Keratinocyte (primary cell): ENCODE results near the gene YWHAQ. TPM values are rescaled to one million over a fixed set of nuclear protein-coding genes. Genes with fewer than 3 reads are reported as not detected.

Experiments used
- DNase-seq: peaks from one replicate; pipeline ENCODE4 v3.0.0-alpha.2; 2011; ENCODE audit warnings: low read depth, missing footprints, low spot score
- FAIRE-seq: peaks from 2 replicates; lab custom pipeline; 2011; peaks lifted over from hg19 to GRCh38; lab: Jason Lieb, UNC
- H2AFZ ChIP-seq: 2 replicates; pipeline ENCODE4 v1.6.0; 2012; ENCODE audit warnings: low read length, control low read depth, inconsistent platforms; ENCODE audit not compliant: control insufficient read depth
- H3K27ac ChIP-seq: 2 replicates; pipeline ENCODE4 v1.5.1; 2011; ENCODE audit warnings: low read length; ENCODE audit not compliant: control insufficient read depth, insufficient read depth
- H3K27me3 ChIP-seq: 3 replicates; pipeline ENCODE4 v1.6.0; 2011; ENCODE audit warnings: low read length; ENCODE audit not compliant: control insufficient read depth, insufficient read depth; ENCODE audit errors: extremely low read depth
- H3K36me3 ChIP-seq, 2 experiments: 2 replicates in 1 of 2; 3 replicates in 1 of 2; pipeline ENCODE4 v1.5.1; 2011; ENCODE audit warnings: low read length in 2 of 2, mild to moderate bottlenecking in 1 of 2; ENCODE audit not compliant: control insufficient read depth in 2 of 2, insufficient read depth in 2 of 2; ENCODE audit errors: extremely low read depth in 1 of 2
- H3K4me1 ChIP-seq: 3 replicates; pipeline ENCODE4 v1.5.1; 2011; ENCODE audit warnings: low read length; ENCODE audit not compliant: control insufficient read depth, insufficient read depth; ENCODE audit errors: extremely low read depth
- H3K4me2 ChIP-seq: 3 replicates; pipeline ENCODE4 v1.6.0; 2011; ENCODE audit warnings: low read depth, low read length; ENCODE audit not compliant: control insufficient read depth, insufficient read depth; ENCODE audit errors: extremely low read depth
- H3K4me3 ChIP-seq, 3 experiments: fragments of 200-600 bp in 1 of 3; sonication (generic) in 1 of 3; 2 replicates in 2 of 3; 3 replicates in 1 of 3; pipeline ENCODE4 v1.5.1; 2011 to 2016; ENCODE audit warnings: low read length in 3 of 3, mild to moderate bottlenecking in 3 of 3, control low read depth in 2 of 3, inconsistent platforms in 1 of 3, low read depth in 1 of 3, mixed read lengths in 1 of 3, mixed run types in 1 of 3, moderate library complexity in 1 of 3; ENCODE audit not compliant: control insufficient read depth in 2 of 3, insufficient read depth in 2 of 3; ENCODE audit errors: extremely low read depth in 1 of 3
- H3K79me2 ChIP-seq: 2 replicates; pipeline ENCODE4 v1.6.0; 2012; ENCODE audit warnings: low read length; ENCODE audit not compliant: control insufficient read depth, insufficient read depth
- H3K9ac ChIP-seq: 3 replicates; pipeline ENCODE4 v1.6.0; 2011; ENCODE audit warnings: low read length; ENCODE audit not compliant: control insufficient read depth, insufficient read depth; ENCODE audit errors: extremely low read depth
- H3K9me1 ChIP-seq: 3 replicates; pipeline ENCODE4 v1.6.0; 2011; ENCODE audit warnings: low read length; ENCODE audit not compliant: control insufficient read depth, insufficient read depth; ENCODE audit errors: extremely low read depth
- H3K9me3 ChIP-seq: 2 replicates; pipeline ENCODE4 v1.5.1; 2012; ENCODE audit warnings: low read depth, low read length; ENCODE audit not compliant: control insufficient read depth
- H4K20me1 ChIP-seq: 3 replicates; pipeline ENCODE4 v1.6.0; 2011; ENCODE audit warnings: low read length; ENCODE audit not compliant: control insufficient read depth, insufficient read depth; ENCODE audit errors: extremely low read depth
- EZH2 ChIP-seq: IDR thresholded peaks from one replicate; pipeline ENCODE4 v1.6.1; 2012; ENCODE audit warnings: inconsistent platforms, mild to moderate bottlenecking, low read length, moderate library complexity
- dilution Hi-C: fragments of 300-500 bp; cut with MboI; formaldehyde crosslinking; loops from one replicate; pipeline ENCODE4 v1.7.0; 2020; ENCODE audit warnings: low sequenced_read_pairs; ENCODE audit not compliant: extremely low pct_ligation_motif_present
- polyA plus RNA-seq, 5 experiments: library from polyadenylated mRNA; depleted of rRNA in 3 of 5; stranded (reverse) in 3 of 5; stranded (forward) in 1 of 5; unstranded in 1 of 5; fragments of >200 nt; gene quantifications; 1 replicate in 1 of 5; 2 replicates in 3 of 5; 3 replicates in 1 of 5; pipeline versions ENCODE4 v1.2.1 to v1.2.3, GENCODE V29; 2011 to 2012; ENCODE audit warnings: missing spikeins in 2 of 5, low read depth in 1 of 5, low replicate concordance in 1 of 5
- TF ChIP-seq, protein P1 (sequence below), 3 experiments: IDR thresholded peaks in 1 of 3; conservative IDR thresholded peaks in 1 of 3; optimal IDR thresholded peaks in 1 of 3; 2 replicates in 2 of 3; 3 replicates in 1 of 3; pipeline versions ENCODE3 to v1.5.1; 2011; ENCODE audit warnings: low read length in 3 of 3, mild to moderate bottlenecking in 3 of 3, moderate library complexity in 2 of 3, control low read depth in 1 of 3, inconsistent platforms in 1 of 3; ENCODE audit not compliant: insufficient read depth in 2 of 3; ENCODE audit errors: extremely low read depth in 1 of 3

Gene YWHAQ
- polyA plus RNA-seq, 1 donor (not counting 4 experiments of a cell fraction or from before 2014, with no cell fraction given), result 593 TPM

GRCh38 chr2:9649261-9649660 lies 18.5 kb upstream of the YWHAQ start:
- Histone ChIP-seq H3K9me1 (no peaks in the 10 kb centered on the region), H4K20me1 (no peaks in the 10 kb centered on the region), H3K9me3 (no peaks in the 10 kb centered on the region), H3K79me2 (no peaks in the 10 kb centered on the region), H3K36me3 (no peaks in the 10 kb centered on the region), H3K4me2 (no peak overlapping the region), H3K27me3 (no peaks in the 10 kb centered on the region), H2AFZ (no peak overlapping the region), H3K4me3 (no peak overlapping the region), H3K27ac (no peak overlapping the region), H3K9ac (no peak overlapping the region), H3K4me1 (peaks cover 23% of the 10 kb centered on the region)
- TF ChIP-seq EZH2, result no peak
- TF ChIP-seq, protein P1, sequence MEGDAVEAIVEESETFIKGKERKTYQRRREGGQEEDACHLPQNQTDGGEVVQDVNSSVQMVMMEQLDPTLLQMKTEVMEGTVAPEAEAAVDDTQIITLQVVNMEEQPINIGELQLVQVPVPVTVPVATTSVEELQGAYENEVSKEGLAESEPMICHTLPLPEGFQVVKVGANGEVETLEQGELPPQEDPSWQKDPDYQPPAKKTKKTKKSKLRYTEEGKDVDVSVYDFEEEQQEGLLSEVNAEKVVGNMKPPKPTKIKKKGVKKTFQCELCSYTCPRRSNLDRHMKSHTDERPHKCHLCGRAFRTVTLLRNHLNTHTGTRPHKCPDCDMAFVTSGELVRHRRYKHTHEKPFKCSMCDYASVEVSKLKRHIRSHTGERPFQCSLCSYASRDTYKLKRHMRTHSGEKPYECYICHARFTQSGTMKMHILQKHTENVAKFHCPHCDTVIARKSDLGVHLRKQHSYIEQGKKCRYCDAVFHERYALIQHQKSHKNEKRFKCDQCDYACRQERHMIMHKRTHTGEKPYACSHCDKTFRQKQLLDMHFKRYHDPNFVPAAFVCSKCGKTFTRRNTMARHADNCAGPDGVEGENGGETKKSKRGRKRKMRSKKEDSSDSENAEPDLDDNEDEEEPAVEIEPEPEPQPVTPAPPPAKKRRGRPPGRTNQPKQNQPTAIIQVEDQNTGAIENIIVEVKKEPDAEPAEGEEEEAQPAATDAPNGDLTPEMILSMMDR (optimal IDR thresholded peaks at IDR 0.05 in 1 of 3, IDR thresholded peaks at IDR 0.05 in 1 of 3, conservative IDR thresholded peaks at IDR 0.05 in 1 of 3; ENCODE audit: extremely low read depth in 1 of 3, insufficient read depth in 2 of 3, low read length in 3 of 3), result no peak
- FAIRE-seq (no peak), DNase-seq (no peak)
- dilution Hi-C loops, result no loop called here

DNA sequence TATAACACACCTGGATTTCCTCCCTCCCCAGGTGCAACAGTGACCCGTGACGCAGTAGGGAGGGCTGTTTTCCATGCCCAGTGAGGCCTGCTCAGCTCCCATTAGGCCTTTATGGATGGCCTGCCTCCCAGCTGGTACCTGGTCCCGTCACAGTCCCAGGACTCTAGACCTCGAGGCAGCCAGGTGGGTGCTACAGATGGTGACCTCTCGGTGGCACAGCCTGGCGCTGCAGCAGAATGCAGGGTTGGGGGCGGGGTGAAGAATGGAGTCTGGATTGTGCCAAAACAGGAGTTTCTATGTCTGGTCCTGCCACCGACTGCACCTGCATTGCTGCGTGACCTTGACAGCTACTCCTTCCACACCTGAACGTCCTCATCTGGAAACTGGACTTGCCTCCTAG lies 18.0 kb upstream of the YWHAQ start:
- Histone ChIP-seq H3K27me3 (no peaks in the 10 kb centered on the region), H3K9me3 (no peaks in the 10 kb centered on the region), H3K4me2 (no peak overlapping the region), H3K79me2 (no peaks in the 10 kb centered on the region), H3K9ac (no peak overlapping the region), H4K20me1 (no peaks in the 10 kb centered on the region), H3K4me1 (peaks cover 25% of the 10 kb centered on the region), H3K9me1 (no peaks in the 10 kb centered on the region), H3K27ac (no peak overlapping the region), H3K4me3 (no peak overlapping the region), H3K36me3 (no peaks in the 10 kb centered on the region), H2AFZ (no peak overlapping the region)
- dilution Hi-C loops, result no loop called here
- FAIRE-seq (no peak), DNase-seq (no peak)
- TF ChIP-seq EZH2, result no peak
- TF ChIP-seq, protein P1 (optimal IDR thresholded peaks at IDR 0.05 in 1 of 3, IDR thresholded peaks at IDR 0.05 in 1 of 3, conservative IDR thresholded peaks at IDR 0.05 in 1 of 3; ENCODE audit: extremely low read depth in 1 of 3, insufficient read depth in 2 of 3, low read length in 3 of 3), result no peak
